ENCODE data around the gene OR6S1.
"Not testable (repeated sequence)": the region's sequence is repeated elsewhere in the genome, so short reads cannot be mapped to it uniquely, and the experiment has no call there.

The OR6S1 gene

DNA sequence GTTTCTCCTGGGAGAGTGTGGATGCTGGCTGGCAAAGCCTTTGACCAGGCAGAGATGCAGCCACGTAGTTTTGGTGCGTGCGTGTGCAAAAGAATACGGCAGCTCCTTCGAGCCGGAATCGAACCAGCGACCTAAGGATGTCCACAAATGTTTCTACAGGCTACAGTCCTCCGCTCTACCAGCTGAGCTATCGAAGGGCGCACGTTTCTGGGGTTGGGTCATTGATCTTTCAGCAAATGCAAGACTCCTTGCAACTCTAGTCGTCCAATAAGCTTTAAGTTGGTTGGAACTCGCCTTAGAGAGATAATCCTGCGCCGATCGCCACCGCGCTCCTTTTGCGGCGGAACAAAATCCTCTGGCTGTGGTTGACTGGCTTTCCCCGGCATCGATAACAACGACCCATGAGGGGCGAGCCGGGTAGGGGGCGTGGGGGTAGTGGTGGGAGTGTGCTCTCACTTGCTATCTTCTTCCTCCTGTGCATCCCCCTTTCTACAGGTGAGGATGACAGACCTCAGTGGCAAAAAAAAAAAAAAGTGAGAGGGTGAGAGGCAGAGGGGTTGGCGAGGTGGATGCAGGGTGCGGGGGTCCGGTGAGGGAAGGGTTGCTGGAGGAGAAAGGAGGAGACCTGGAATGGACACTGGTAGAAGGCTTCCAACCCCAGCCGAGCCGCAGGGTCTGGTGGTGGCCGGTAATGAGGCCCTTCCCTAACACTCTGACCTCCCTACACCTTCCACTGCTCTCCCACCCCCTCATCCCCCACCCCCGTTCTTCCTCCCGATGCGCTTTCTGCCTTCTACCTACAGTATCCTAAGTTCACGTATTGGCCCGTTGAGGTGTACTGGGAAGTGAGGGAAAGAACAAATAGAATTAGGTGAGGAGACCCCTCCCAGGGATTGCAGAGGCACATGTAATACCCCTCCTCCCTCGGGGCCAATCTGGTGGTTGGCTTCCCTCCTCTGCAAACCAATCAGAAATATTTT is 11.8 kb upstream of the OR6S1 start:
- no peaks in the 10 kb centered on the region for H3K9me2 ChIP-seq (replicated peaks; ENCODE audit: control insufficient read depth, low read length)
- H3K9me3 ChIP-seq (ENCODE audit: control insufficient read depth, insufficient read depth, low read length) = no peaks in the 10 kb centered on the region
- TF ChIP-seq EZH2phosphoT487 (IDR thresholded peaks at IDR 0.05; ENCODE audit: borderline replicate concordance, low read length) = no peak
- TF ChIP-seq, protein P1, sequence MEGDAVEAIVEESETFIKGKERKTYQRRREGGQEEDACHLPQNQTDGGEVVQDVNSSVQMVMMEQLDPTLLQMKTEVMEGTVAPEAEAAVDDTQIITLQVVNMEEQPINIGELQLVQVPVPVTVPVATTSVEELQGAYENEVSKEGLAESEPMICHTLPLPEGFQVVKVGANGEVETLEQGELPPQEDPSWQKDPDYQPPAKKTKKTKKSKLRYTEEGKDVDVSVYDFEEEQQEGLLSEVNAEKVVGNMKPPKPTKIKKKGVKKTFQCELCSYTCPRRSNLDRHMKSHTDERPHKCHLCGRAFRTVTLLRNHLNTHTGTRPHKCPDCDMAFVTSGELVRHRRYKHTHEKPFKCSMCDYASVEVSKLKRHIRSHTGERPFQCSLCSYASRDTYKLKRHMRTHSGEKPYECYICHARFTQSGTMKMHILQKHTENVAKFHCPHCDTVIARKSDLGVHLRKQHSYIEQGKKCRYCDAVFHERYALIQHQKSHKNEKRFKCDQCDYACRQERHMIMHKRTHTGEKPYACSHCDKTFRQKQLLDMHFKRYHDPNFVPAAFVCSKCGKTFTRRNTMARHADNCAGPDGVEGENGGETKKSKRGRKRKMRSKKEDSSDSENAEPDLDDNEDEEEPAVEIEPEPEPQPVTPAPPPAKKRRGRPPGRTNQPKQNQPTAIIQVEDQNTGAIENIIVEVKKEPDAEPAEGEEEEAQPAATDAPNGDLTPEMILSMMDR (IDR thresholded peaks at IDR 0.05; ENCODE audit: low read depth, low read length, poor library complexity, severe bottlenecking) = no peak
- H3K27me3 ChIP-seq (ENCODE audit: control insufficient read depth, low read length) = peaks cover 40% of the 10 kb centered on the region
- H3K4me1 ChIP-seq (ENCODE audit: control insufficient read depth, low read length) = no peaks in the 10 kb centered on the region
- no peaks in the 10 kb centered on the region for H3F3A ChIP-seq (ENCODE audit: control insufficient read depth, insufficient read depth)
- no peaks in the 10 kb centered on the region for H3K79me2 ChIP-seq (ENCODE audit: control insufficient read depth, low read length)
- H3K36me3 ChIP-seq (ENCODE audit: control insufficient read depth, low read length) = no peaks in the 10 kb centered on the region
- H3K4me2 ChIP-seq (ENCODE audit: low read length) = no peak overlapping the region
- no peak overlapping the region for H3K27ac ChIP-seq (ENCODE audit: low read depth, low read length)
- H3K4me3 ChIP-seq (ENCODE audit: low read length) = no peak overlapping the region
- H4K20me1 ChIP-seq (ENCODE audit: control insufficient read depth, insufficient read depth, low read depth, low read length) = no peaks in the 10 kb centered on the region

DNA sequence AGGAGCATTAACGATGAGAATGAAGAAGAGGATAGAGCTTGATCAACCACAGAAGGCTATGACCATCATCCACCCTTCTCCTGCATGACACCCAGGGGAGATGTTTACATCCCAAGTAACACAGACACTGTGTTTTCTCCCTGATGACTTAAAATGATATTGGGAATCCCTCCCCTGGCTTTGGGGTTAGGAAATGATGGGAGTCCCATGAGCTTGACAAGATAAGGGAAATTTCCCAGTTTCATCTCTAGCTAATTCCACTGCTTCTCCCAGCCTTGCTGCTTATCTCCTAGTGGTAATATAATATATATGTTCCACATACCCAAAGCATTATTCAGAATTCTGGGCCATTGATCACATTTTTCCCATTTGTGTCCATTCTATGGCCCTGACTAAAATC is 4.0 kb upstream of the OR6S1 start:
- Histone ChIP-seq H3K9me2 (replicated peaks; ENCODE audit: control insufficient read depth, low read length) (no peaks in the 10 kb centered on the region), H3K4me1 (ENCODE audit: control insufficient read depth, low read length) (no peaks in the 10 kb centered on the region), H3K36me3 (ENCODE audit: control insufficient read depth, low read length) (no peaks in the 10 kb centered on the region), H3K9me3 (ENCODE audit: control insufficient read depth, insufficient read depth, low read length) (no peaks in the 10 kb centered on the region), H4K20me1 (ENCODE audit: control insufficient read depth, insufficient read depth, low read depth, low read length) (no peaks in the 10 kb centered on the region), H3K4me2 (ENCODE audit: low read length) (no peak overlapping the region), H3K27me3 (ENCODE audit: control insufficient read depth, low read length) (peaks cover 2% of the 10 kb centered on the region; the same call in 1 of the 2 replicates), H3K79me2 (ENCODE audit: control insufficient read depth, low read length) (no peaks in the 10 kb centered on the region), H3F3A (ENCODE audit: control insufficient read depth, insufficient read depth) (no peaks in the 10 kb centered on the region), H3K27ac (ENCODE audit: low read depth, low read length) (no peak overlapping the region), H3K4me3 (ENCODE audit: low read length) (no peak overlapping the region)
- no peak for TF ChIP-seq EZH2phosphoT487 (IDR thresholded peaks at IDR 0.05; ENCODE audit: borderline replicate concordance, low read length)
- TF ChIP-seq, protein P1 (IDR thresholded peaks at IDR 0.05; ENCODE audit: low read depth, low read length, poor library complexity, severe bottlenecking) = no peak

DNA sequence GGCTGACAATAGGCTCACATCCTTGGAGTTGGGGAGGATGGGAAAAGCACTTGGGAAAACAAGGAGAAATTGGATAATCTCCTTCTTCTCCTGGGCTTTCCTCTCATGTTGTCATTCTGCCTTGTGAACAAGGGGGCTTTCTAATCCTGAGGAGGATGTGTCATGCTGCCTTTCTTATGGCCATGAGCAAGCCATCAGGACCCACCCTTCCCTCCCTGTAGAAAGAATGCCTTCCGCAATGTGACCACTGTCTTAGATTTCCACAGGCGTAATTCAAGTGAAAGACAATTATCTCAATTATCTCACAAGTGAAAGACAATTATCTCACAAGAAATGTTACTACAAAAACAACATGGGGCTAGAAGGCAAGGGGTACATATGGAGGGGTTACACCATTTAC is 3.0 kb upstream of the OR6S1 start:
- no peaks in the 10 kb centered on the region for H3F3A ChIP-seq (ENCODE audit: control insufficient read depth, insufficient read depth)
- H3K36me3 ChIP-seq (ENCODE audit: control insufficient read depth, low read length) = no peaks in the 10 kb centered on the region
- no peak for TF ChIP-seq EZH2phosphoT487 (IDR thresholded peaks at IDR 0.05; ENCODE audit: borderline replicate concordance, low read length)
- TF ChIP-seq, protein P1 (IDR thresholded peaks at IDR 0.05; ENCODE audit: low read depth, low read length, poor library complexity, severe bottlenecking) = no peak
- peaks cover 2% of the 10 kb centered on the region; the same call in 1 of the 2 replicates for H3K27me3 ChIP-seq (ENCODE audit: control insufficient read depth, low read length)
- no peaks in the 10 kb centered on the region for H4K20me1 ChIP-seq (ENCODE audit: control insufficient read depth, insufficient read depth, low read depth, low read length)
- H3K4me2 ChIP-seq (ENCODE audit: low read length) = no peak overlapping the region
- no peaks in the 10 kb centered on the region for H3K9me2 ChIP-seq (replicated peaks; ENCODE audit: control insufficient read depth, low read length)
- no peaks in the 10 kb centered on the region for H3K4me1 ChIP-seq (ENCODE audit: control insufficient read depth, low read length)
- H3K27ac ChIP-seq (ENCODE audit: low read depth, low read length) = no peak overlapping the region
- no peak overlapping the region for H3K4me3 ChIP-seq (ENCODE audit: low read length)
- no peaks in the 10 kb centered on the region for H3K9me3 ChIP-seq (ENCODE audit: control insufficient read depth, insufficient read depth, low read length)
- no peaks in the 10 kb centered on the region for H3K79me2 ChIP-seq (ENCODE audit: control insufficient read depth, low read length)

DNA sequence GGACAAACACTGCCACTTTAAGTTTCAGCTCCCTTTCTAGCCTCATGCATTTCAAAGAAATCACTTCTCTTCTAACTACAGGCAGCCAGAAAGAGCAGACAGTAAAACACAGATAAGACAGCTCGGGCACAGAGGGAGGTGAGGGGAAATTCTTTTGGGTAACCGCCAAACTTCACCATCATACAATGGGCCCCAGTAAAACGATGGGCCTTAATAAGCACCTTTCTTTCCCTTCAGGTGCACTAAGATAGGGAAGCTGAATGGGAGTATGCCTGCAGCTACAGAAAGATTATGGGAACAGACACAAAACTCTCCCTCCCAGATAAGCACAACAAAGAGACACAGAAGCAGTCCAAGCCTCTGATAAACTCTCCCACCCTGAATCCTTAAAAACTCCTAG is 1.3 kb upstream of the OR6S1 start:
- not testable (repeated sequence) for H3K9me2 ChIP-seq (replicated peaks; ENCODE audit: control insufficient read depth, low read length); H3K4me3 ChIP-seq (ENCODE audit: low read length); H3K27ac ChIP-seq (ENCODE audit: low read depth, low read length); H3K79me2 ChIP-seq (ENCODE audit: control insufficient read depth, low read length); H3K4me1 ChIP-seq (ENCODE audit: control insufficient read depth, low read length); H3K4me2 ChIP-seq (ENCODE audit: low read length); H4K20me1 ChIP-seq (ENCODE audit: control insufficient read depth, insufficient read depth, low read depth, low read length); H3F3A ChIP-seq (ENCODE audit: control insufficient read depth, insufficient read depth); H3K9me3 ChIP-seq (ENCODE audit: control insufficient read depth, insufficient read depth, low read length); H3K36me3 ChIP-seq (ENCODE audit: control insufficient read depth, low read length); H3K27me3 ChIP-seq (ENCODE audit: control insufficient read depth, low read length)

Measured in DOHH2 (cell line).